Measurements from ENCODE around the gene TIAM1. TPM values are rescaled to one million over a fixed set of nuclear protein-coding genes. Genes with fewer than 3 reads are reported as not detected.
A peak's percentile ranks its signal among the peaks of the same experiment; 100 is the strongest.

Gene TIAM1
- total RNA-seq, 1 donor: 16.3 TPM

DNA sequence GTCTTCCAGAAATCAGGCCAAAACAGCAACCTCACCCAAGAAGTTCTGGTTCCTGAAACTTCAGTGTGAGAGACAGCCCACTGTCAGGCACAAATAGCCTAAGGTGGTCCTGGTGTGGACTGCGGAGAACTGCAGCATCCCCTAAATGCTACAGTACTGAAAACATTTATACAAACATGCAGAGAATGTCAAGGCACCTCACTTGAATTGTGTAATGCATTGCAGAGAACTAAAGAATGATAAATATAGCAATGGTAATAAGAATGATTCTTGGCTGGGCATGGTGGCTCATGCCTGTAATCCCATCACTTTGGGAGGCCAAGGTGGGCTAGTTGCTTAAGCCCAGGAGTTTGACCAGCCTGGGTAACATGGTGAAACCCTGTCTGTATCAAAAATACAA lies 138.6 kb downstream of the TIAM1 start:
- H3K4me2 ChIP-seq (ENCODE audit: insufficient read depth, low read length): no peak overlapping the region
- no peak overlapping the region for H3K4me3 ChIP-seq (ENCODE audit: insufficient read depth, low read length)
- H3K79me2 ChIP-seq (ENCODE audit: insufficient read depth, low read length): no peaks in the 10 kb centered on the region
- no peak for DNase-seq (ENCODE audit: insufficient read length, low spot score, missing footprints)
- H3K27me3 ChIP-seq (ENCODE audit: insufficient read depth, low read length): no peaks in the 10 kb centered on the region
- no peaks in the 10 kb centered on the region for H3K9me3 ChIP-seq (ENCODE audit: low read depth, low read length)
- H3K36me3 ChIP-seq (ENCODE audit: insufficient read depth, low read length): no peaks in the 10 kb centered on the region
- no peaks in the 10 kb centered on the region for H4K20me1 ChIP-seq (ENCODE audit: insufficient read depth, low read length)
- no peak for TF ChIP-seq CTCF (IDR thresholded peaks at IDR 0.05; ENCODE audit: extremely low read depth, low read depth, low read length)
- H2AFZ ChIP-seq (ENCODE audit: low read length): no peak overlapping the region
- H3K4me1 ChIP-seq (ENCODE audit: insufficient read depth, low read length): peaks cover 38% of the 10 kb centered on the region
- H3K27ac ChIP-seq (ENCODE audit: low read depth, low read length): no peak overlapping the region

GRCh38 chr21:31204801-31205200 lies 139.3 kb downstream of the TIAM1 start:
- no peak overlapping the region for H3K4me3 ChIP-seq (ENCODE audit: insufficient read depth, low read length)

DNA sequence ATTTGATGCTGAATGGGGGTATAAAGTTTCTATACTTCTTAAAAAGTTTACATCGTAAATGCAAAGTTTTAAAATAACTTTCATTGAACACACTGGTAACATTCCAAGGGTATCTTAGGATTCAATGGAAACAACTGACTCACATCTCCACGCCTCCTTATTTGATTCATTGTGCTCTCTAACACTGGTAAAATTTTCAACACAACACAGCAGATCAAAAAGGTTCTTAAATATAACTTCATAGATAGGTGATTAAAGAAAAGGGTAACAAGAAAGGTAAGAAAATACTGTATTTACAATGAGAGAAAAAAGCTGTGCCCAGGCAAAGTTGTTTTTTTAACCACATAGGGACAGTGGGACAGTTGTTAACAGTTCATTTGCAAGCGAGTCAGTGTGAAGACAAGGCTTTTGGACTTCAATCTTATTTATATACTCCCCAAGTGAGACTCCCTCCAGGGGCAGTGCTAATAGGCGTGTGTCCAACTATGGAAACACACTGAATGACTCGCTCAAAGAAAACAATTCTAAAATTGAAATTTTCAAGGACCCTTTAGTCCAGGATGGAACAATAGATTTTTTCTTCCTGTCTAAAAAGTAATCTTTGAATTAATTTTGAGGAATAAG lies 140.5 kb downstream of the TIAM1 start:
- no peaks in the 10 kb centered on the region for H4K20me1 ChIP-seq (ENCODE audit: insufficient read depth, low read length)
- H3K4me2 ChIP-seq (ENCODE audit: insufficient read depth, low read length): peak overlapping the region; percentile 51
- peaks cover 39% of the 10 kb centered on the region for H3K4me1 ChIP-seq (ENCODE audit: insufficient read depth, low read length)
- no peaks in the 10 kb centered on the region for H3K36me3 ChIP-seq (ENCODE audit: insufficient read depth, low read length)
- DNase-seq (ENCODE audit: insufficient read length, low spot score, missing footprints): peak; percentile 76
- TF ChIP-seq CTCF (IDR thresholded peaks at IDR 0.05; ENCODE audit: extremely low read depth, low read depth, low read length): no peak
- no peaks in the 10 kb centered on the region for H3K79me2 ChIP-seq (ENCODE audit: insufficient read depth, low read length)
- no peak overlapping the region for H2AFZ ChIP-seq (ENCODE audit: low read length)
- H3K27me3 ChIP-seq (ENCODE audit: insufficient read depth, low read length): no peaks in the 10 kb centered on the region
- H3K9me3 ChIP-seq (ENCODE audit: low read depth, low read length): no peaks in the 10 kb centered on the region
- no peak overlapping the region for H3K4me3 ChIP-seq (ENCODE audit: insufficient read depth, low read length)
- peak overlapping the region; percentile 80 for H3K27ac ChIP-seq (ENCODE audit: low read depth, low read length)

More at GRCh38 chr21:31204801-31205200, 139.3 kb downstream of the TIAM1 start:
- no peak overlapping the region for H3K27ac ChIP-seq (ENCODE audit: low read depth, low read length)
- no peaks in the 10 kb centered on the region for H3K9me3 ChIP-seq (ENCODE audit: low read depth, low read length)
- no peaks in the 10 kb centered on the region for H4K20me1 ChIP-seq (ENCODE audit: insufficient read depth, low read length)
- H3K79me2 ChIP-seq (ENCODE audit: insufficient read depth, low read length): no peaks in the 10 kb centered on the region
- TF ChIP-seq CTCF (IDR thresholded peaks at IDR 0.05; ENCODE audit: extremely low read depth, low read depth, low read length): no peak
- no peaks in the 10 kb centered on the region for H3K27me3 ChIP-seq (ENCODE audit: insufficient read depth, low read length)
- no peak overlapping the region for H2AFZ ChIP-seq (ENCODE audit: low read length)
- H3K36me3 ChIP-seq (ENCODE audit: insufficient read depth, low read length): no peaks in the 10 kb centered on the region
- H3K4me1 ChIP-seq (ENCODE audit: insufficient read depth, low read length): peaks cover 38% of the 10 kb centered on the region
- H3K4me2 ChIP-seq (ENCODE audit: insufficient read depth, low read length): no peak overlapping the region
- no peak for DNase-seq (ENCODE audit: insufficient read length, low spot score, missing footprints)

- no peak for TF ChIP-seq CTCF (IDR thresholded peaks at IDR 0.05; ENCODE audit: extremely low read depth, low read depth, low read length)
- H3K4me2 ChIP-seq (ENCODE audit: insufficient read depth, low read length): peak overlapping the region; percentile 65
- H3K27ac ChIP-seq (ENCODE audit: low read depth, low read length): peak overlapping the region; percentile 80
- H3K4me1 ChIP-seq (ENCODE audit: insufficient read depth, low read length): peaks cover 46% of the 10 kb centered on the region
- no peaks in the 10 kb centered on the region for H3K79me2 ChIP-seq (ENCODE audit: insufficient read depth, low read length)
- no peaks in the 10 kb centered on the region for H4K20me1 ChIP-seq (ENCODE audit: insufficient read depth, low read length)
- DNase-seq (ENCODE audit: insufficient read length, low spot score, missing footprints): peak; percentile 84
- peak overlapping the region; percentile 45 for H2AFZ ChIP-seq (ENCODE audit: low read length)
- H3K9me3 ChIP-seq (ENCODE audit: low read depth, low read length): no peaks in the 10 kb centered on the region
- no peaks in the 10 kb centered on the region for H3K27me3 ChIP-seq (ENCODE audit: insufficient read depth, low read length)
- peak overlapping the region; percentile 44 for H3K4me3 ChIP-seq (ENCODE audit: insufficient read depth, low read length)
- H3K36me3 ChIP-seq (ENCODE audit: insufficient read depth, low read length): no peaks in the 10 kb centered on the region
These were observed 142.5 kb downstream of the TIAM1 start for GRCh38 chr21:31201548-31201947.
